Right renal pelvis (tissue), 4 donors: Measurements from ENCODE around the gene SPO11. TPM values are rescaled to one million over a fixed set of nuclear protein-coding genes. Genes with fewer than 3 reads are reported as not detected.
A peak's percentile ranks its signal among the peaks of the same experiment; 100 is the strongest.

Source experiments
- DNase-seq, 4 donors: peaks; one replicate each; pipeline ENCODE4 v3.0.0-alpha.2; 2013; ENCODE audit warnings: low read depth in 4 of 4, low spot score in 3 of 4, missing footprints in 1 of 4
- polyA plus RNA-seq, 4 donors: library from polyadenylated mRNA; unstranded; fragments of 120-200 nt; gene quantifications; one replicate each; pipeline ENCODE4 v1.2.1, GENCODE V29; 2013; ENCODE audit not compliant: insufficient read length in 4 of 4

The SPO11 gene
- polyA plus RNA-seq: not detected

GRCh38 chr20:57329608-57330221, at the start of gene SPO11:
TSS of gene SPO11 (plus strand) at chr20:57329803. CDS start at chr20:57329868, 65 bp downstream.
- no peak for DNase-seq

DNA sequence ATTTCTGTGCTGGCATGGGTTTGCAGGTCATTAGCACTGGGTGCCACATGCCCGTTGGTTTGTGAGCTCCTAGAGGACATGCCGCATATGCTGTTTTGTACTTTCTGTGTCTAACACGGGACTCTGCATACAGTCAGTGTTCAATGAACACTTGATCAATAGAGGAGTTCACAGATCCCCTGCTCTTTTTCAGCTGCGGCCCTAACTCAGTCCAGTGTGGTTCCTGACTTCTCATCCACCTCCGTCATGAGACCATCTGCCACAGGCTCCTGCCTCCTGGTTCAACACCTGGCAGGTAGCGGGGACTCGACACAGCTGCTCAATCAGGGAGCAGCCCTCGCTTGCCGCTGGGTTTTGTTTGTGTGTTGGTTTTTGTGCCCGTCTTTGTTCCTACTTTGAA, 49.4 kb upstream of the SPO11 start:
- DNase-seq: no peak

DNA sequence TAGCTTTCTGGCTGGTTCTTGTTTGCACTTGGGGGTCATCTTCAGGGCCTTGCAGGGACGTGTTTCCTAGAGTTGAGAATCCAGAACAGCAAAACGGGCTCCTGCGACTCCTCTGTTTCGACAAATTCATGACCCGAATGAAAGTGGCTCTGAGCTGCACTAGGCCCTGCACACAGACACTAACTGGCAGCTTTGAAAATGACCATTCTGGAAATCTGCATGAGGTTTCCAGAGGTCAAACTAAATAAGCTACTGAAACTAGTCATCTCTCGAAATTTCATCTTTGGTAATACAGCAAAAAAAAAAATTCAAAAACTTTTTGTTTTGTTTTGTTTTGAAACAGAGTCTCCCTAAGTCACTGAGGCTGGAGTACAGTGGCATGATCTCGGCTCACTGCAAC, 47.7 kb upstream of the SPO11 start:
- no peak for DNase-seq

- no peak for DNase-seq
Observed at GRCh38 chr20:57282670-57283361, 46.8 kb upstream of the SPO11 start.

DNA sequence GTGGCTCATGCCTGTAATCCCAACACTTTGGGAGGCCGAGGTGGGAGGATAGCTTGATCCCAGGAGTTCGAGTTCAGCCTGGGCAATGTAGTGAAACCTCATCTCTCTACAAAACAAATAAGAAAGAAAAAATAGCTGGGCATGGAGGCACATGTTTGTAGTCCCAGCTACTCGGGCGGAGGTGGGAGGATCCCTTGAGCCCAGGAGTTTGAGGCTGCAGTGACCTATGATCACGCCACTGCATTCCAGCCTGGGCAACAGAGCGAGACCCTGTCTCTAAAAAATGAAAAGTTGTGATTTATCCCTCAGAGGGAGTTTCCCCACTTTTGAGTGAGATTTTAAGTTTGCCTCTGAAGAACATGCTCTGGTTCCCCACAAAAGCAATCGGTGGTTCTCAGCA, 45.7 kb upstream of the SPO11 start:
- no peak for DNase-seq

- no peak for DNase-seq
Observed at GRCh38 chr20:57287007-57287880, 42.4 kb upstream of the SPO11 start.

- no peak for DNase-seq
Observed at GRCh38 chr20:57287901-57288300, 41.7 kb upstream of the SPO11 start.

DNA sequence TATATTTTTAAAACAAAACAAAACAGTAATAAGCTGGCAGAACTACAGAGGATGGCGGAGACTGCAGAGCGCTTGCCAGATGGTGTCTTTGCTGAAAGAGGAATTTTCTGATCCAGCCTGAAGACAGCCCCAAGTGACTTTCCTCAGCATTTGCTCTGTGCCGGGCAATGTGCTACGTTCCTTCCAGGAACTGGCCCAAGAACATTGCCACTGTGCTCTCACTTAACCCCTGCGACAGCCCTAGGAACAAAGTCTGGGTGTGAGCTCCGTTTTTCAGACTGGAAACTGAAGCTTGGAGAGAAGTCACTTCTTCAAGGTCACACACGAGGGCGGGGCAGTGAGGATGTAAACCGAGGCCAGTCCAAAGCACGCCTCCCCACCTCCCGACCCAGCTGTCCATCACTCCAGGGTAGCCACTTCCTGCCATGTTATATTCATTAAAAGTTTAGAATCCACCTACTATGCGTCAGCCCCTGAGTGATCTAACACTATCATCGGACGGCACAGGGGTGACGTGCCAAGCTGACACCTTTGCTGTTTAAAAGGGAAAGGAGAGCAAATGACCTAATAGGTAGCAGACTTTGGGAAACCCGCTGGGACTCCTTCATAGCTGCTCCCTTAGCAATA, 40.8 kb upstream of the SPO11 start:
- DNase-seq: no peak

DNA sequence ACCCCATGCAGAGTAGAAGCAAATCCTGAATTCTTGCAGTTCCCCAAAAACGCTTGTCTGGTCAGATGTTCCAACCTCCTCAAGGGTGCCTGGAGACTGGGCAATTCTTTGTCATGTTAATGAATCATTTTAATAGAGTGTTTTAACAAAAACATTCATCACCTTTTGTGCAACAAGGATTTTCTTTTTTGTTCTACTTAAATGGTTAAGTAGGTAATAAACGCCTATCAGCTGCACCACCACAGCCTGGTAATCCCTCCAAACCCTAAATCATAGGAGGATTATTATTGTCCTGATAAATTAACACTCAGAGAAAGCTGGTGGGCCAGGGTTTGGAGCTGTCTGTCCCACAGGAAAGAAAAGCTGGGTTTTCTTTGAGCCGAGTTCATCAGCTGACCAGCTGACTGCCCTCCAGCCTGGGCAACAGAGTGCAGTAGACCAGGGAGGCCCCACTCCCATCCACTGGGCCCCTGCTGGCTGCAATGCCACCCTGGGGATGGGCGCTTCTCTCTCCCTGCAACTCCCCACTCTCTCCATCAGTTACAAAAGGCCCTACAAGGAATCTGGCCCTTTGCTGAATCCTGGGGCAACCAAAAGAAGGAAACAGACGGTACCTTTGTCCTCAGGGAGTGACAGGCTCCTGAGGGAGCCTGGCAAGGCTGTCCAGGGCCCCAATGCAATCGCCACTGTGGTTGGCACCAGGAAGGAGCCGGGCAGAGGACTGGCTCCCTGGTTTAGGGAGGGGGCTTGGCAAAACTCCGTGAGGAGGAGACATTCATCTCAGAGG, 40.0 kb upstream of the SPO11 start:
- no peak for DNase-seq

DNA sequence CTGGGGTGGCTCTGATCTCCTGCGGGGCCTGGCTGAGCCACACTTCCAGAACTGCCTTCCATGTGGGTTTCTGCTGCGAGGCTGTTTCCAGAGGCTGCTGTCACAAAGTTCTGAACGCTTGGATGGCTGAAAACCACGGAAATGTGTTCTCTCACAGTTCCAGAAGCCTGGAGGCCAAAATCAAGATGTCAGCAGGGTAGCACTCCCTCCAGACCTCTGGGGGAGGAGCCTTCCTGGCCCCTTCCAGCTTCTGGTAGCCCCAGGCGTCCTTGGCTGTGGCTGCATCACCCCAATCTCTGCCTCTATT, 39.5 kb upstream of the SPO11 start:
- no peak for DNase-seq

GRCh38 chr20:57291003-57291402, 38.6 kb upstream of the SPO11 start:
- no peak for DNase-seq

GRCh38 chr20:57291694-57292093, 37.9 kb upstream of the SPO11 start:
- DNase-seq: no peak

DNA sequence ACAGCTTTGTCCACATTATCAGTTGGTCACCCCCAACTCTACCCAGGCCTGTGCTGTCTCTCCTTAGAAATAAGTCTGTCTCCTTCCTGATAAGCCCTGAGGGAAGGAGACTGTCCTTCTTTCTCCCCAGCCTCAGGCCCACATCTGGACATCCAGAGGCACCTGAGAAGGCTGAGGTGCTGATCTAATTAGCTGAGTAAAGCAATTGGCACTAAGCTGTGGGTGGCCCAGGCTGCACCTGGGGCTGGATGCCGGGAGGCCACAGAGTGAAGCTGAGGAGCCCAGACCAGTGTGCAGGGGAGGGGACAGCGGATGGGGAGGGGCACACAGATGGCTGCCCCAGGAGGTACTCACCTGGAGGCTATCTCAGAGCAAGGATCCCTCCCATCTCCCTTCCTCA, 37.0 kb upstream of the SPO11 start:
- DNase-seq: no peak

GRCh38 chr20:57293995-57294394, 35.6 kb upstream of the SPO11 start:
- DNase-seq: no peak

DNA sequence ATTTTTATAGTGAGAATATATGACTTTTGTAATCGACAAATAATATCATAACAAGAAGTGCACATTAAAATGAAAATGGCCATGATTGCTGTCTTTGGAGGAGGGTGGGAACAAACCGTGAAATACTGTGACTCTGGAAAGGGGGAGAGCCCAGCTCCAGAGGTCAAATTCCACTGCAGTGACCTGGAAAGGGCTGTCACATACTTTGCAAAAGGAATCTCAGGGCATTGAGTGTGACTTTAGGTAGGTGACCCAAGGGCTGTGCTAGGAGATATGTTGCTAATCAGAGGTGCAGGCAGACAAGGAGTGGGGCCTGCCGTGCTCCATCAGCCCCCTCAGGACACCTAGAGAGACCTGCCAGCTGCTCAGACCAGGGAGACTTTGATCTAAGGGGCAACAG, 35.1 kb upstream of the SPO11 start:
- DNase-seq: peak in 1 of 4 donors; percentile 53

- no peak for DNase-seq
Observed at GRCh38 chr20:57298457-57298856, 31.1 kb upstream of the SPO11 start.

GRCh38 chr20:57301026-57301425, 28.6 kb upstream of the SPO11 start:
- no peak for DNase-seq

DNA sequence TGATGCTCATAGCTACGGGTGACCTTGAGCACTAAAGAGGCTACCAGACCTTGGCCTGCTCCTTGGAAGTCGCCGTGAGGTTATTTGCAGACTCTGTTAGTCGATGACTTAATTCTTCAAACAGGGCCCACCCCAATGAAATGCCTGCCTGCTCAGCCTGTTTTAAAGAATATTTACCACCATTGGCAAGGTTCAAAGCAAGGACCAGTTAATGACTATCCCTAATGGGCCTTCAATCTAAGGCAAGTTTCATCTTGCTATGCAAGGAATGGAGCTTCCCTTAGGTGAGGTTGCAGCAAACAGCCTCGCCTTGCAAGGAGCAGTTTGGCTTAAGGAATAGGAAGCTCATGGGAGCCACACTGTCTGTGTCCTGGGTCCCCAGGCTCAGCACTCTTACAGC, 22.9 kb upstream of the SPO11 start:
- DNase-seq: no peak

DNA sequence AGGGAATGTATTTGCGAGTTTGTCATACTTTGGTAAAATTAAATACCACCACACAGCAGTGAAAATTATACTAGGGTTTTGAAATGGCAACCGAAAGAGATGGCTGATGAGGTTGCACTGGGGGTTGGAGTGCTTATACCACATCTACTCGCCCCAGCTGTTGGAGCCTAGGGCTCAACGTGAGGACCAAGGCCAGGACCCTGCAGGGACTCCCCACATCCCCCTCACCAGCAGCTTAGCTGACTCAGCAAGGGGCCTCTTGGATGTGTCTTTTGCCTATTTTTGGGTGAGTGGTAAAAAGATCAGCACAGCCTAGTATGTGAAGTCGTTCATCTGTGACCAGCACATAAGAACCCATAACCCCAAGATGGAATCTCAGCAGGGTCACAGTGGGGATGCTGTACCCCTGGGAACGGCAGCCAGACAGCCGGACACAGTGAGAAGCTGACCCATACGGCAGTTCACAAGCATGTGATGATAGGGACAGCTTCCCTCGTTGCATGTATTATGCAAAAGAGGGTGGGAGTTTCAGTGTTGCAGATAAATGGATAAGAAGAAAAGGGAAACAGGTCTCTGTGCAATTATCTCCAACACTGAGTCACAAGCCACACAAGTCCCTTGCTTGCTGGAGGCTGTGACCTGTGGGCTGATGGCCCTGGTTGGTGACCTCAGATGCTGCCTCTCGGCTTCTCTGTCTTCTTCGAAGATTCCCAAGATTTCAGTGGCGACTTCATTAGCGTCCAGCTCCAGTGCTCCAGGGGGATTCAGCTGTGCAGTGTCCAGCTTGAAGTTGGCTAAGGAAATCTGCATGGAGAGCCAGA, 20.9 kb upstream of the SPO11 start:
- no peak for DNase-seq
